Measurements from ENCODE around the gene MORN1. TPM values are rescaled to one million over a fixed set of nuclear protein-coding genes. Genes with fewer than 3 reads are reported as not detected.

The MORN1 gene
- total and polyA plus RNA-seq, 2 of the 4 experiments (the other 2 are of a cell fraction) = 3.0 to 4.2 TPM

GRCh38 chr1:2319291-2319690, 72.1 kb downstream of the MORN1 start:
- no peaks in the 10 kb centered on the region for H3K9me3 ChIP-seq (ENCODE audit: control insufficient read depth, insufficient read depth, low read length)
- H2AK5ac ChIP-seq (ENCODE audit: low read depth, low read length) = peak overlapping the region; percentile 39; the same call in 1 of the 2 replicates
- no peak for DNase-seq
- dilution Hi-C loops (cut with HindIII; ENCODE audit: low sequenced_read_pairs, unreplicated experiment) (no loop called here), intact Hi-C loops (cut with micrococcal nuclease) (no loop called here), in situ Hi-C loops (cut with MboI; ENCODE audit: low sequenced_read_pairs) (no loop called here)
- H3K4me1 ChIP-seq (ENCODE audit: control insufficient read depth, insufficient read depth, low read length) = peaks cover 23% of the 10 kb centered on the region
- no peak overlapping the region for H2BK5ac ChIP-seq (ENCODE audit: low read depth, low read length, poor library complexity, severe bottlenecking)
- TF ChIP-seq MAZ (IDR thresholded peaks at IDR 0.05; ENCODE audit: borderline replicate concordance, low read depth, low read length) (no peak), FOS (IDR thresholded peaks at IDR 0.05; ENCODE audit: low read depth, low read length) (no peak), CEBPB (IDR thresholded peaks at IDR 0.05; ENCODE audit: low read depth, low read length) (no peak), RAD21 (IDR thresholded peaks at IDR 0.05; ENCODE audit: low read length) (no peak), POLR2A (IDR thresholded peaks at IDR 0.05; ENCODE audit: low read depth, low read length) (no peak), BHLHE40 (IDR thresholded peaks at IDR 0.05; ENCODE audit: low read depth, low read length) (no peak), CTCF (conservative IDR thresholded peaks at IDR 0.05; ENCODE audit: low read depth, low read length) (no peak), RFX5 (IDR thresholded peaks at IDR 0.05; ENCODE audit: low read depth, low read length) (no peak), RCOR1 (IDR thresholded peaks at IDR 0.05; ENCODE audit: insufficient replicate concordance, low read length) (no peak), ELK1 (IDR thresholded peaks at IDR 0.05; ENCODE audit: borderline replicate concordance, low read depth, low read length) (no peak), CHD1 (IDR thresholded peaks at IDR 0.05; ENCODE audit: low read depth, low read length) (no peak), MXI1 (IDR thresholded peaks at IDR 0.05; ENCODE audit: borderline replicate concordance, low read depth, low read length) (no peak), SMC3 (IDR thresholded peaks at IDR 0.05; ENCODE audit: low read depth, low read length) (no peak), NFE2L2 (IDR thresholded peaks at IDR 0.05; ENCODE audit: low read depth, low read length) (no peak), MAFK (IDR thresholded peaks at IDR 0.05; ENCODE audit: low read depth, low read length) (no peak), USF2 (IDR thresholded peaks at IDR 0.05; ENCODE audit: low read depth, low read length) (no peak)
- H3K14ac ChIP-seq (replicated peaks; ENCODE audit: low read depth, low read length) = no peak overlapping the region
- H3K27ac ChIP-seq (ENCODE audit: insufficient read depth, low read length) = no peak overlapping the region
- peaks cover 0 to 8% of the 10 kb centered on the region in 2 experiments; a peak in 1 of 4 replicates for H3K79me1 ChIP-seq (ENCODE audit: low read depth in 1 of 2, low read length in 2 of 2)
- no peaks in the 10 kb centered on the region for H3K36me3 ChIP-seq (ENCODE audit: control insufficient read depth, insufficient read depth, low read length)
- H3K4me3 ChIP-seq (ENCODE audit: insufficient read depth, low read depth, low read length) = no peak overlapping the region
- no peak overlapping the region for H3K4ac ChIP-seq (ENCODE audit: low read depth, low read length)
- no peak overlapping the region for H4K5ac ChIP-seq (ENCODE audit: low read depth, low read length)
- H4K91ac ChIP-seq (ENCODE audit: insufficient read depth, low read depth, low read length) = no peak overlapping the region
- H3K18ac ChIP-seq (ENCODE audit: low read depth, low read length) = no peak overlapping the region
- no peaks in the 10 kb centered on the region for H3K9me1 ChIP-seq (ENCODE audit: insufficient read depth, low read length)
- ChIA-PET CTCF (no interaction called here), POLR2A (ENCODE audit: unreplicated experiment) (no interaction called here)
- BruUV-seq (replicated peaks) = no TSS peak
- H4K20me1 ChIP-seq (ENCODE audit: insufficient read depth, low read length) = no peaks in the 10 kb centered on the region
- 95% methylated on average over 10 of the region's 21 CpGs; no CpG with 5 or more reads in 1 of the 2 experiments for WGBS, 2 experiments (ENCODE audit: extremely low coverage in 2 of 2, insufficient read length in 1 of 2)
- no peak overlapping the region for H3K23ac ChIP-seq (ENCODE audit: low read depth, low read length)
- no peak overlapping the region for H2BK20ac ChIP-seq (ENCODE audit: low read depth, low read length)
- H2AK9ac ChIP-seq (replicated peaks; ENCODE audit: low read depth, low read length, poor library complexity) = peak overlapping the region; percentile 81
- H4K8ac ChIP-seq (ENCODE audit: low read depth in 2 of 2, low read length in 2 of 2) = no peak overlapping the region
- ATAC-seq (ENCODE audit: low read depth) = no peak
- H3K56ac ChIP-seq (ENCODE audit: extremely low read depth, insufficient read depth, low read length) = no peak overlapping the region
- 0 out of 2 replicates have a peak, but pooled peaks cover 1% of the 10 kb centered on the region for H3K27me3 ChIP-seq (ENCODE audit: control insufficient read depth, insufficient read depth, low read length)
- H2AFZ ChIP-seq (replicated peaks; ENCODE audit: low read length, poor library complexity) = no peak overlapping the region
- H2BK15ac ChIP-seq (ENCODE audit: low read depth, low read length) = no peak overlapping the region
- no peak overlapping the region for H2BK120ac ChIP-seq (ENCODE audit: low read depth, low read length)
- no peak overlapping the region for H3K4me2 ChIP-seq (ENCODE audit: low read depth, low read length)
- no peak overlapping the region for H3K9ac ChIP-seq (ENCODE audit: low read depth, low read length)

Data from IMR-90 (cell line).